D721Med (cell line): ENCODE measurements around the gene NDUFS5.
"Not testable (repeated sequence)": the region's sequence is repeated elsewhere in the genome, so short reads cannot be mapped to it uniquely, and the experiment has no call there.

ENCODE experiments used
- DNase-seq: peaks from one replicate; pipeline ENCODE4 v3.0.0; 2011; ENCODE audit warnings: low spot score; ENCODE audit not compliant: insufficient read length
- FAIRE-seq: peaks from 2 replicates; lab custom pipeline; 2011; peaks lifted over from hg19 to GRCh38; lab: Jason Lieb, UNC
- TF ChIP-seq, protein P1 (sequence below): IDR thresholded peaks from 2 replicates; pipeline ENCODE4 v1.5.1; 2012; ENCODE audit warnings: mild to moderate bottlenecking, control low read depth; ENCODE audit not compliant: insufficient read depth; ENCODE audit errors: missing control alignments

Gene NDUFS5

DNA sequence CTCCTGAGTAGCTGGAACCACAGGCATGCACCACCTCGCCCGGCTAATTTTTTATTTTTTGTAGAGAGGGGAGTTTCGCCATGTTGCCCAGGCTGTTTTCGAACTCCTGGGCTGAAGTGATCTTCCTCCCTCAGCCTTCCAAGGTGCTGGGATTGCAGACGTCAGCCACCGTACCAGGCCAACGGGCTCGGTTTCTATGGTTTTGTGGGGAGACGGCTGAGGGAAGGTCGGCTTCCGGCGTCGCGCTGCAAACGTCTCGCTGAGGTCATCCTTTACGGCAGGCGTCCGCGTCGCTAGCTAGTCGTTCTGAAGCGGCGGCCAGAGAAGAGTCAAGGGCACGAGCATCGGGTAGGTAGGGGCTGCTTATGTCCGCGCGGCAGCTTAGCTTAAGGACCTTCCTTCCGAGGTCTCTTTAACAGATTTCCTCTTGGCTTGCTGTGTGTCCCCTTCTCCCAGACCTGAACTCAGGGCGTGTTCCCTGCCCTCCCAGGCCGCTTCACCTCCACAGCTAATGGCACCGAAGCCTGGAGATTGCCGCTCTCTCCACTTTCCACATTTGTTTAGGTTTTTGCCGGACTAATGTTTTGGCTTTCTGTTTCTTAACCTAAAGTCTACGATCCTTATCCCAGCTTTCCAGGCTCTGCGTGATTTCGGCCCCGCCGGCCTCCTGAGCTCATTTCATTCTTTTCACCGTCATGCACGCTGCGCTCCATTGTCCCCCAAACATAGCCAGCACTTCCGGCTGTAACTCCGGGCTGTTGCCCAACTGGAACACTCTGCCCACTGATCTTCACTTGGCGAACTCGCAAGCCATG is at the start of gene NDUFS5:
NDUFS5 (plus strand) TSS at position 300 of the 815 bp plus-strand sequence. CDS start 2,375 bp downstream, outside the sequence.
- FAIRE-seq = no peak
- TF ChIP-seq, protein P1, sequence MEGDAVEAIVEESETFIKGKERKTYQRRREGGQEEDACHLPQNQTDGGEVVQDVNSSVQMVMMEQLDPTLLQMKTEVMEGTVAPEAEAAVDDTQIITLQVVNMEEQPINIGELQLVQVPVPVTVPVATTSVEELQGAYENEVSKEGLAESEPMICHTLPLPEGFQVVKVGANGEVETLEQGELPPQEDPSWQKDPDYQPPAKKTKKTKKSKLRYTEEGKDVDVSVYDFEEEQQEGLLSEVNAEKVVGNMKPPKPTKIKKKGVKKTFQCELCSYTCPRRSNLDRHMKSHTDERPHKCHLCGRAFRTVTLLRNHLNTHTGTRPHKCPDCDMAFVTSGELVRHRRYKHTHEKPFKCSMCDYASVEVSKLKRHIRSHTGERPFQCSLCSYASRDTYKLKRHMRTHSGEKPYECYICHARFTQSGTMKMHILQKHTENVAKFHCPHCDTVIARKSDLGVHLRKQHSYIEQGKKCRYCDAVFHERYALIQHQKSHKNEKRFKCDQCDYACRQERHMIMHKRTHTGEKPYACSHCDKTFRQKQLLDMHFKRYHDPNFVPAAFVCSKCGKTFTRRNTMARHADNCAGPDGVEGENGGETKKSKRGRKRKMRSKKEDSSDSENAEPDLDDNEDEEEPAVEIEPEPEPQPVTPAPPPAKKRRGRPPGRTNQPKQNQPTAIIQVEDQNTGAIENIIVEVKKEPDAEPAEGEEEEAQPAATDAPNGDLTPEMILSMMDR = no peak
- DNase-seq = peak; percentile 31

GRCh38 chr1:38977399-38978244 is 48.5 kb upstream of the NDUFS5 start:
- not testable (repeated sequence) for DNase-seq, FAIRE-seq

DNA sequence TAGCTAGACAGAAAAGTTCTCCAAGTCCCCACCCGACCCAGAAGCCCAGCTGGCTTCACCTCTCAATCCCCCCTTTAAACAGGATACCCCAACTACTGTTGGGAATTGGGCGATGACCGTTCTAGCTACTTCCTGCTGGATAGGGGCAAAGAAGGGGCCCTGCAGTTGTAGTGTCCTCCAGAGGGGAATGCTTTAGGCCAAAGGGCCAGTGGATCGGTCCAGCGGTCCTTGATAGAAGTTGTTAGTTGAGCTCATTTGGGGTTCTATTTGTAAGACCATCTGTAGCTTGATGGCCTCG is 48.0 kb upstream of the NDUFS5 start:
- not testable (repeated sequence) for FAIRE-seq, DNase-seq

DNA sequence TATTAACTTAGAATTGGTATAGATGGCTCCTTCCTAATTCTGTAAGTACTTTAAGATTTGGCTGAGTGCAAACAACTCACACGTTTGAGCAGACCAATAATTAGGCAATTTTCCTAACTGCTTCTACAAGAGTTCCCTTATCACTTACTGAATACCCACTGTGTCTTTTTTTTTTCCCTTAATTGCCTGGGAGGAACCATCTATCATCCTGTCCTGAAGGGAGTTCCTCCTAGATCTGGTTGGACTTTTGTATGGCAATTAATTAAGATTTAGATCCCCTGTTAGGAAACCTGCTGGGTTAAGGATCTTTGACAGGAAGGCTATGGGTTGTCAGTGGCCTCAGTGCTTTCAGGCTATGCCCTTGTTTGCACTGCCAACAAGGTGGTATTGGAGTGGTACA is 46.8 kb upstream of the NDUFS5 start:
- FAIRE-seq, DNase-seq: not testable (repeated sequence)

DNA sequence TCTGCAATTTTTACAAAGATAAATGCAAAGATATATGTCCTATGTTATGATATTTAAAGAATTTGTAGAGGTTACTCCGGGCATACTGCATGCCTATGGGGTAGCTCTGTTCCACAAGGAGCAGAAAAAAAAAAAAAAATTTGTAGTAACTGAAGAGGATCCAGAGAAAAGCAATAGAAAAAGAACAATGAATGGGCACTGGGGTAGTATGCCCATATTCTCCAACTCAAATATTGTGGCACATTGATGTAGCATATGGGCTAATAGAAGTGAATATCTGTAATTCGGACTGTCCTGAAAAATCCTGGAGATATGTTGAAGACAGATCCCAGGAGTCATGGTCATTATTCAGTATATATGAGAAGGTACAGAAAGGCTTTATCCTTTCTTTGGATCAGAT is 36.2 kb upstream of the NDUFS5 start:
- no peak for DNase-seq
- FAIRE-seq = no peak
- TF ChIP-seq, protein P1 = no peak

- FAIRE-seq (peak; percentile 63), DNase-seq (no peak)
- TF ChIP-seq, protein P1 = no peak
Measured at GRCh38 chr1:38990386-38990737, 35.8 kb upstream of the NDUFS5 start.

DNA sequence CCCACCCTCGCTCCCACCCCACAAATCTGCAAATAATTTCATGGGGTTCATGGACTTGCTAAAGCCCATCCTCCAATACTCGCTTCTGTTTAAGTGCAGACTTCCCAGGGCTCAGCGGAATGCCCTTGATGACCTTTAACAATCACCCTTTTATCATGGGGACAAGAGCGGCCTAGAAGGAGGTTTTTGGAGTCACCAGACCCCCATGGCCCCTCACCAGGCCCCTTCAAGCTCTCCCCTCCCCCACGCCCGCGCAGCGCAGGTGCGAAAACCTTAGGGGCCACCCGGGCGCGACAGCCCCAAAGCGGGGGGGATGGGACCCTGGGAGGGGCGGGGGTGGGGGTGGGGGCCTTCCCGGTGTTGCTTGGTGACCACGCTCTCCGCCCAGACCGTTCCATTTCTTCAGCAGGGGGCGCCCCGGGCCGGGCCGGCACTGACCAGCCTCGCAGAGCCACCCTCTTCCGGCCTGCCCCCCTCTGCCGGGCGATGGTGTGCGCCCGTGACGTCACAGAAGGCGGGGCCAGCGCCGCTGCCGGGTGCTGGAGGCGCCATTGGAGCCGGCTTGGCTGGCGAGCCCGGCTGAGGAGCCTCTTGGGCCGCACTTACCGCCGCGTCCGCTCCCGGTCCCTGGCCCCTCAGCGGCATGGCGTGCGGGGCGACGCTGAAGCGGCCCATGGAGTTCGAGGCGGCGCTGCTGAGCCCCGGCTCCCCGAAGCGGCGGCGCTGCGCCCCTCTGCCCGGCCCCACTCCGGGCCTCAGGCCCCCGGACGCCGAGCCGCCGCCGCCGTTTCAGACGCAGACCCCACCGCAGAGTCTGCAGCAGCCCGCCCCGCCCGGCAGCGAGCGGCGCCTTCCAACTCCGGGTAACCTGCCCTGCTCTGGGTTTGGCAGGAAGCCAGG is 35.2 kb upstream of the NDUFS5 start, which contains the start of gene AKIRIN1:
AKIRIN1 (plus strand) TSS at position 539 of the 900 bp plus-strand sequence; CDS start at position 644, 105 bp downstream.
- no peak for FAIRE-seq
- TF ChIP-seq, protein P1 = no peak
- DNase-seq = peak; percentile 84
